ENCODE data around the gene RFFL.
"Not testable (repeated sequence)": the region's sequence is repeated elsewhere in the genome, so short reads cannot be mapped to it uniquely, and the experiment has no call there.

The RFFL gene

GRCh38 chr17:35051183-35051578 is 12.3 kb downstream of the RFFL start:
- no peak for DNase-seq (ENCODE audit: low read depth, low spot score)
- H3K27ac ChIP-seq (ENCODE audit: low read length), result no peak overlapping the region
- no peaks in the 10 kb centered on the region for H3K27me3 ChIP-seq (ENCODE audit: control insufficient read depth, insufficient read depth, low read length)
- H3K9me3 ChIP-seq (ENCODE audit: control insufficient read depth, insufficient read depth, low read length), result no peaks in the 10 kb centered on the region
- H3K4me1 ChIP-seq (ENCODE audit: control insufficient read depth, insufficient read depth, low read length), result no peaks in the 10 kb centered on the region; the same call in 1 of the 2 replicates
- no CpG with 5 or more reads among the region's 2 CpGs for WGBS (ENCODE audit: insufficient coverage, insufficient read length)
- H3K4me3 ChIP-seq (ENCODE audit: low read length), result no peak overlapping the region
- H3K36me3 ChIP-seq (ENCODE audit: control insufficient read depth, insufficient read depth, low read length), result no peaks in the 10 kb centered on the region

- Histone ChIP-seq H3K9me3 (ENCODE audit: control insufficient read depth, insufficient read depth, low read length) (no peaks in the 10 kb centered on the region), H3K36me3 (ENCODE audit: control insufficient read depth, insufficient read depth, low read length) (no peaks in the 10 kb centered on the region), H3K4me3 (ENCODE audit: low read length) (no peak overlapping the region), H3K4me1 (ENCODE audit: control insufficient read depth, insufficient read depth, low read length) (no peaks in the 10 kb centered on the region; the same call in 1 of the 2 replicates), H3K27ac (ENCODE audit: low read length) (no peak overlapping the region), H3K27me3 (ENCODE audit: control insufficient read depth, insufficient read depth, low read length) (no peaks in the 10 kb centered on the region)
- no CpG with 5 or more reads among the region's 2 CpGs for WGBS (ENCODE audit: insufficient coverage, insufficient read length)
- no peak for DNase-seq (ENCODE audit: low read depth, low spot score)
These were observed 13.3 kb downstream of the RFFL start for GRCh38 chr17:35050170-35050569.

GRCh38 chr17:35048685-35049379 is 14.7 kb downstream of the RFFL start:
- no peaks in the 10 kb centered on the region; the same call in 1 of the 2 replicates for H3K4me1 ChIP-seq (ENCODE audit: control insufficient read depth, insufficient read depth, low read length)
- no CpG with 5 or more reads among the region's 3 CpGs for WGBS (ENCODE audit: insufficient coverage, insufficient read length)
- no peak for DNase-seq (ENCODE audit: low read depth, low spot score)
- H3K36me3 ChIP-seq (ENCODE audit: control insufficient read depth, insufficient read depth, low read length), result no peaks in the 10 kb centered on the region
- H3K9me3 ChIP-seq (ENCODE audit: control insufficient read depth, insufficient read depth, low read length), result no peaks in the 10 kb centered on the region
- no peak overlapping the region for H3K27ac ChIP-seq (ENCODE audit: low read length)
- H3K4me3 ChIP-seq (ENCODE audit: low read length), result no peak overlapping the region
- H3K27me3 ChIP-seq (ENCODE audit: control insufficient read depth, insufficient read depth, low read length), result no peaks in the 10 kb centered on the region

- Histone ChIP-seq H3K27me3 (ENCODE audit: control insufficient read depth, insufficient read depth, low read length) (no peaks in the 10 kb centered on the region), H3K9me3 (ENCODE audit: control insufficient read depth, insufficient read depth, low read length) (no peaks in the 10 kb centered on the region), H3K27ac (ENCODE audit: low read length) (no peak overlapping the region), H3K4me3 (ENCODE audit: low read length) (no peak overlapping the region), H3K36me3 (ENCODE audit: control insufficient read depth, insufficient read depth, low read length) (no peaks in the 10 kb centered on the region), H3K4me1 (ENCODE audit: control insufficient read depth, insufficient read depth, low read length) (no peaks in the 10 kb centered on the region)
- no peak for DNase-seq (ENCODE audit: low read depth, low spot score)
- WGBS (ENCODE audit: insufficient coverage, insufficient read length), result no CpG with 5 or more reads among the region's 5 CpGs
These were observed 16.7 kb downstream of the RFFL start for GRCh38 chr17:35046740-35047283.

GRCh38 chr17:35046245-35046644 is 17.3 kb downstream of the RFFL start:
- no CpG with 5 or more reads among the region's 4 CpGs for WGBS (ENCODE audit: insufficient coverage, insufficient read length)
- Histone ChIP-seq H3K36me3 (ENCODE audit: control insufficient read depth, insufficient read depth, low read length) (no peaks in the 10 kb centered on the region), H3K27ac (ENCODE audit: low read length) (no peak overlapping the region), H3K4me3 (ENCODE audit: low read length) (no peak overlapping the region), H3K9me3 (ENCODE audit: control insufficient read depth, insufficient read depth, low read length) (no peaks in the 10 kb centered on the region), H3K27me3 (ENCODE audit: control insufficient read depth, insufficient read depth, low read length) (no peaks in the 10 kb centered on the region), H3K4me1 (ENCODE audit: control insufficient read depth, insufficient read depth, low read length) (no peaks in the 10 kb centered on the region)
- DNase-seq (ENCODE audit: low read depth, low spot score), result no peak

- H3K4me3 ChIP-seq (ENCODE audit: low read length); H3K27me3 ChIP-seq (ENCODE audit: control insufficient read depth, insufficient read depth, low read length); DNase-seq (ENCODE audit: low read depth, low spot score); H3K9me3 ChIP-seq (ENCODE audit: control insufficient read depth, insufficient read depth, low read length); H3K36me3 ChIP-seq (ENCODE audit: control insufficient read depth, insufficient read depth, low read length); H3K27ac ChIP-seq (ENCODE audit: low read length); H3K4me1 ChIP-seq (ENCODE audit: control insufficient read depth, insufficient read depth, low read length): not testable (repeated sequence)
- WGBS (ENCODE audit: insufficient coverage, insufficient read length), result no CpG with 5 or more reads among the region's 13 CpGs
These were observed 18.0 kb downstream of the RFFL start for GRCh38 chr17:35045458-35045979.

- no peaks in the 10 kb centered on the region for H3K36me3 ChIP-seq (ENCODE audit: control insufficient read depth, insufficient read depth, low read length)
- WGBS (ENCODE audit: insufficient coverage, insufficient read length), result no CpG with 5 or more reads among the region's 8 CpGs
- DNase-seq (ENCODE audit: low read depth, low spot score), result no peak
- no peaks in the 10 kb centered on the region for H3K4me1 ChIP-seq (ENCODE audit: control insufficient read depth, insufficient read depth, low read length)
- H3K27ac ChIP-seq (ENCODE audit: low read length), result no peak overlapping the region
- no peaks in the 10 kb centered on the region for H3K27me3 ChIP-seq (ENCODE audit: control insufficient read depth, insufficient read depth, low read length)
- no peak overlapping the region for H3K4me3 ChIP-seq (ENCODE audit: low read length)
- no peaks in the 10 kb centered on the region for H3K9me3 ChIP-seq (ENCODE audit: control insufficient read depth, insufficient read depth, low read length)
These were observed 19.3 kb downstream of the RFFL start for GRCh38 chr17:35044181-35044580.

- Histone ChIP-seq H3K27me3 (ENCODE audit: control insufficient read depth, insufficient read depth, low read length) (no peaks in the 10 kb centered on the region), H3K9me3 (ENCODE audit: control insufficient read depth, insufficient read depth, low read length) (no peaks in the 10 kb centered on the region), H3K27ac (ENCODE audit: low read length) (no peak overlapping the region), H3K36me3 (ENCODE audit: control insufficient read depth, insufficient read depth, low read length) (no peaks in the 10 kb centered on the region), H3K4me1 (ENCODE audit: control insufficient read depth, insufficient read depth, low read length) (no peaks in the 10 kb centered on the region), H3K4me3 (ENCODE audit: low read length) (no peak overlapping the region)
- WGBS (ENCODE audit: insufficient coverage, insufficient read length), result no CpG with 5 or more reads among the region's 7 CpGs
- DNase-seq (ENCODE audit: low read depth, low spot score), result no peak
These were observed 22.1 kb downstream of the RFFL start for GRCh38 chr17:35041390-35041789.

DNA sequence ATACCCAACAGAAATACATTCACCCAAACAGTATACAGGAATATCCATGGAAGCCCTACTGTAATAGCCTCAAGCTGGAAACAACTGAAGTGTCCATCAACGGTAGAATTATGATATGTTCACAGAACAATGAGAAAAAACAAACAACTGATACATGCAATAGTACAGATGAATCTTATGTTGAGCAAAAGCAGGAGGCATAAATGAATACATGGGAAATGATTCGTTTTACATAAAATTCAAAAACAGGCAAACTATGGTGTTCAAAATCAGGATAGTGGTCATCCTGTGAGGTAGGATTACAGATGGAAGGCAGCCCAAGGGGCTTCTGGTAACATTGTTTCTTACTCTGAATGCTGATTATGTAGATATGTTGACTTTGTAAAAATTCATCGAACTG is 25.1 kb downstream of the RFFL start:
- no peak overlapping the region for H3K27ac ChIP-seq (ENCODE audit: low read length)
- H3K36me3 ChIP-seq (ENCODE audit: control insufficient read depth, insufficient read depth, low read length), result no peaks in the 10 kb centered on the region
- no peaks in the 10 kb centered on the region for H3K9me3 ChIP-seq (ENCODE audit: control insufficient read depth, insufficient read depth, low read length)
- H3K4me1 ChIP-seq (ENCODE audit: control insufficient read depth, insufficient read depth, low read length), result no peaks in the 10 kb centered on the region
- no CpG with 5 or more reads among the region's 3 CpGs for WGBS (ENCODE audit: insufficient coverage, insufficient read length)
- DNase-seq (ENCODE audit: low read depth, low spot score), result no peak
- no peaks in the 10 kb centered on the region for H3K27me3 ChIP-seq (ENCODE audit: control insufficient read depth, insufficient read depth, low read length)
- no peak overlapping the region for H3K4me3 ChIP-seq (ENCODE audit: low read length)

DNA sequence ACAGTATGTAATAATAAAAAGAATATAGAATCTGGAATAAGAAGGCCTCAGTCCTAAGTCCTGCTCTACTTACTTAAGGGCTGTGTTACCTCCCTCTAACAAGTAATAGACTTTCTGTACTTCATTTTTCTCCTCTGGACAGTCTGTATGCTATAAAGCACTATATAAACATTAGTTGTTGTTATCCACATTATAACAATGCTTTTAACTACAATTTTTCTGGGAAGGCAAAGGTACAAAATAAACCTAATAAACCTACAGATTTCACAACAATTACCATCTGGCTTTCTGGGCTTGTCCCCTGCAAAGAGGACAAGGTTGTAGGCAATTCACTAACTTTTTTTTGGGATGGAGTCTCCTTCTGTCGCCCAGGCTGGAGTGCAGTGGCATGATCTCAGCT is 32.7 kb downstream of the RFFL start:
- no peak for DNase-seq (ENCODE audit: low read depth, low spot score)
- Histone ChIP-seq H3K4me3 (ENCODE audit: low read length) (no peak overlapping the region), H3K27ac (ENCODE audit: low read length) (no peak overlapping the region), H3K9me3 (ENCODE audit: control insufficient read depth, insufficient read depth, low read length) (no peaks in the 10 kb centered on the region), H3K4me1 (ENCODE audit: control insufficient read depth, insufficient read depth, low read length) (no peaks in the 10 kb centered on the region; the same call in 1 of the 2 replicates), H3K36me3 (ENCODE audit: control insufficient read depth, insufficient read depth, low read length) (no peaks in the 10 kb centered on the region), H3K27me3 (ENCODE audit: control insufficient read depth, insufficient read depth, low read length) (no peaks in the 10 kb centered on the region)
- WGBS (ENCODE audit: insufficient coverage, insufficient read length), result no CpG with 5 or more reads among the region's 1 CpG

Measured in iPS DF 6.9 (cell line).